Muscle of back (tissue), 13 donors: ENCODE data around the gene SRPRB. TPM values are rescaled to one million over a fixed set of nuclear protein-coding genes. Genes with fewer than 3 reads are reported as not detected.
A peak's percentile ranks its signal among the peaks of the same experiment; 100 is the strongest.

Experiments
- DNase-seq, 3 donors: peaks; one replicate each; pipeline versions ENCODE4 v3.0.0 to v3.0.0-alpha.2; 2013
- long read RNA-seq, 9 donors: transcript quantifications; one replicate each; lab custom pipeline, GENCODE V29; 2026
- polyA plus RNA-seq, 10 donors: library from polyadenylated mRNA; unstranded; fragments of 120-200 nt; gene quantifications; one replicate each; pipeline ENCODE4 v1.2.1, GENCODE V29; 2013; ENCODE audit not compliant: insufficient read length in 10 of 10

Gene SRPRB
- 10 to 100 TPM; 32.4 to 43.4 (median 37.1) TPM for polyA plus RNA-seq
- long read RNA-seq, donor 1, partial matches to known transcripts, result 22 of 22 reads
- long read RNA-seq, donor 1, other reads (novel, unspliced or antisense), result 0 of 22 reads
- long read RNA-seq, donor 2, partial matches to known transcripts, result 9 of 9 reads
- long read RNA-seq, donor 2, other reads (novel, unspliced or antisense), result 0 of 9 reads
- long read RNA-seq, donor 3, result 0 reads
- long read RNA-seq, donor 4, partial matches to known transcripts, result 8 of 8 reads
- long read RNA-seq, donor 4, other reads (novel, unspliced or antisense), result 0 of 8 reads
- long read RNA-seq, donor 5, partial matches to known transcripts, result 20 of 20 reads
- long read RNA-seq, donor 5, other reads (novel, unspliced or antisense), result 0 of 20 reads
- long read RNA-seq, donor 6, partial matches to known transcripts, result 20 of 21 reads
- long read RNA-seq, donor 6, other reads (novel, unspliced or antisense), result 0 of 21 reads
- long read RNA-seq, donor 7, partial matches to known transcripts, result 13 of 13 reads
- long read RNA-seq, donor 7, other reads (novel, unspliced or antisense), result 0 of 13 reads
- long read RNA-seq, donor 8, partial matches to known transcripts, result 7 of 9 reads
- long read RNA-seq, donor 8, other reads (novel, unspliced or antisense), result 0 of 9 reads
- long read RNA-seq, donor 9, partial matches to known transcripts, result 5 of 5 reads
- long read RNA-seq, donor 9, other reads (novel, unspliced or antisense), result 0 of 5 reads

- DNase-seq, result peak; percentile 92 to 98 (median 96)
Observed at GRCh38 chr3:133805702-133806475, at the start of gene SRPRB. Gene SRPRB (plus strand): TSS chr3:133805815. CDS start chr3:133805849, 34 bp downstream.

- no peak for DNase-seq
Observed at GRCh38 chr3:133756716-133757694, 48.6 kb upstream of the SRPRB start.

GRCh38 chr3:133757701-133758567, 47.7 kb upstream of the SRPRB start:
- no peak for DNase-seq

- no peak for DNase-seq
Observed at GRCh38 chr3:133758568-133758928, 47.1 kb upstream of the SRPRB start.

GRCh38 chr3:133758964-133759739, 46.5 kb upstream of the SRPRB start:
- no peak for DNase-seq

GRCh38 chr3:133759740-133760305, 45.8 kb upstream of the SRPRB start:
- no peak for DNase-seq

- no peak for DNase-seq
Observed at GRCh38 chr3:133760916-133761315, 44.7 kb upstream of the SRPRB start.

GRCh38 chr3:133761605-133762484, 43.8 kb upstream of the SRPRB start:
- no peak for DNase-seq

- no peak for DNase-seq
Observed at GRCh38 chr3:133762539-133762938, 43.1 kb upstream of the SRPRB start.

GRCh38 chr3:133763797-133764683, 41.6 kb upstream of the SRPRB start:
- DNase-seq, result peak; percentile 79 to 96 (median 92)

- no peak for DNase-seq
Observed at GRCh38 chr3:133765256-133765655, 40.4 kb upstream of the SRPRB start.

GRCh38 chr3:133767607-133768006, 38.0 kb upstream of the SRPRB start:
- no peak for DNase-seq

GRCh38 chr3:133769536-133769935, 36.1 kb upstream of the SRPRB start:
- no peak for DNase-seq

GRCh38 chr3:133773732-133774131, 31.9 kb upstream of the SRPRB start:
- no peak for DNase-seq

GRCh38 chr3:133775309-133775708, 30.3 kb upstream of the SRPRB start:
- no peak for DNase-seq

- DNase-seq, result no peak
Observed at GRCh38 chr3:133775835-133776234, 29.8 kb upstream of the SRPRB start.
